Placental epithelial cell (primary cell): ENCODE measurements around the gene GLOD4. TPM values are rescaled to one million over a fixed set of nuclear protein-coding genes. Genes with fewer than 3 reads are reported as not detected.

Experiments
- total RNA-seq: library from RNA; depleted of rRNA; stranded (reverse); fragments of >200 nt; gene quantifications from 2 replicates; pipeline ENCODE4 v1.2.3, GENCODE V29; 2012

GLOD4 gene, protein sequence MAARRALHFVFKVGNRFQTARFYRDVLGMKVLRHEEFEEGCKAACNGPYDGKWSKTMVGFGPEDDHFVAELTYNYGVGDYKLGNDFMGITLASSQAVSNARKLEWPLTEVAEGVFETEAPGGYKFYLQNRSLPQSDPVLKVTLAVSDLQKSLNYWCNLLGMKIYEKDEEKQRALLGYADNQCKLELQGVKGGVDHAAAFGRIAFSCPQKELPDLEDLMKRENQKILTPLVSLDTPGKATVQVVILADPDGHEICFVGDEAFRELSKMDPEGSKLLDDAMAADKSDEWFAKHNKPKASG
- total RNA-seq = 31.0 and 39.5 TPM in 2 replicates

DNA sequence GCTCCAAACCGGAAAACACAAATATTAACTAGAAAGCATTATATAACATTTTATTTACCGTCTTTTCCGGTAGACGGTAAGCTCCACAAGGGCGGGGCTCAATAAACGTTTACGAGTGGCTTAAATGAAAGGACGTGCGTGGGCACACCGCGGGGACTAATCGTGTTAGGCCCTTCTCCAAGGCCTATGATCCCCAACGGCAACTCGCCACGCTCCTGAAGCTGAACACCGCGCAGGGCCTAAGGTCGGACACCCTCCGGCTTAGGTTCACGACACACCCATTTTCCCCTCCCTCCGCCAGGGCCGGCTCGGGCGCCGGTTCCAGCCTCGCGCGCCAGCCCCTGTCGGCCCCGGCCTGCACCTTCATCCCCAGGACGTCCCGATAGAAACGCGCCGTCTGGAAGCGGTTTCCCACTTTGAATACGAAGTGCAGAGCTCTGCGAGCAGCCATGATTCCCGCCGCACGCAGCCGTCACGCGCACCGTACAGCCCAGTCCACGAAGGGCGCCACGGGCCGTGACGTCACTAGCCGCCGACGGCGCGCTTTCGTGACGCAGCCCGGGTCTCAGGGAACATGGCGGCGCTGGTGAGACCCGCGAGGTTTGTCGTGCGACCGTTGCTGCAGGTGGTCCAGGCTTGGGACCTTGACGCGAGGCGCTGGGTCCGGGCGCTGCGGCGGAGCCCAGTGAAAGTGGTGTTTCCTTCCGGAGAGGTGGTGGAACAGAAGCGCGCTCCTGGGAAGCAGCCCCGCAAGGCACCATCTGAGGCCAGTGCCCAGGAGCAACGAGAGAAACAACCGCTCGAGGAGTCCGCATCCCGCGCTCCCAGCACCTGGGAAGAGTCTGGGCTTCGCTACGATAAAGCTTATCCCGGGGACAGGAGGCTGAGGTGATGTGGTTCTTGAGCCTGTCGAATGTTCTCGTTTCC lies at the start of gene GLOD4, which contains the start of gene MRM3:
Gene GLOD4, minus strand, starts transcription at position 476 of the 927 bp plus-strand sequence. Its CDS starts 25 bp downstream, at position 451.
Gene MRM3, plus strand, starts transcription at position 549 of the 927 bp plus-strand sequence. Its CDS starts 26 bp downstream, at position 575.

GRCh38 chr17:752002-752619 lies 30.0 kb downstream of the GLOD4 start, which contains the start of gene GEMIN4:
TSS of gene GEMIN4 (minus strand) at chr17:752264. CDS start at chr17:752142, 122 bp downstream.

DNA sequence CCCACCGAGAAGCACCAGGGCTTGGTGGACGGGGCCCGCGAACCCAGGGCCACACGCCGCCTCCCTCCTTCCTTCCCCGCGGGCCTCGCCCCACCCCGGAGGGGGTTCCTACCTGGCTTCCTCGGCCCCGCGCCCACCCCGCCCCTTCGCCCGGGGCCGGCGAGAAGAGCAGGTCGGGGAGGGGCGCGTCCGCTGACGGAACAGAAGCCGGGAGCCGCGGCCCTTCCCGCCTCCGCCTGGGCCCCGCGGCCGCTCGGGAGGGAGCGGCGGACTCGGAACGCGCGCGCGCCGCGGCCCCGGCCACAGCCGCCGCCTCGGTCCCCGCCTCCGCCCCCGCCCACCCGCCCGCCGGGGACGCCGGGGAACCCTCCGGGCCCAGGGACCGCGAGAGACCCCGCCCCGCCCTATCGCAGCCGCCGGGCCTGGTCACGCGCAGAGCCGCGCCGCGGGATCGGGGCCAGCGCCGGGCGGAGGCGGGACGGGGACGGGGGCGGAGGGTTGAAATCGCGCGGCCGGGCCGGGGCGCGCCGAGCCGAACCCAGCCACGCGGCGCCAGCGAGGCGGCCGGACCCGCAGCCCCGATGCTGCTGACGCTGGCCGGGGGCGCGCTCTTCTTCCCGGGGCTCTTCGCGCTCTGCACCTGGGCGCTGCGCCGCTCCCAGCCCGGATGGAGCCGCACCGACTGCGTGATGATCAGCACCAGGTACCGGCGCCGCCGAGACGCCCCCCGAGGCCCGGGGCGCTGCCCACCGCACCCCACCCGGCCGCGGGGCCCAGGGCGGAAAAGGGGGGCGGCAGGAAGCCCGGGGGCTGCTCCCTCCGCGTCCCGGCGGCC lies 49.8 kb downstream of the GLOD4 start, which contains the start of gene TLCD3A:
Gene TLCD3A, plus strand, starts transcription at position 530 of the 835 bp plus-strand sequence. Its CDS starts 52 bp downstream, at position 582.

Other genes with a start within 250 kb of the GLOD4 start
- gene VPS53, start 67.4 kb downstream of the GLOD4 start, total RNA-seq = 18.8 and 26.1 TPM in 2 replicates
- 22.8 and 27.7 TPM in 2 replicates for gene TLCD3A, start 49.7 kb downstream of the GLOD4 start, total RNA-seq
- 12.6 and 14.1 TPM in 2 replicates for gene GEMIN4, start 30.0 kb downstream of the GLOD4 start, total RNA-seq
- gene MRM3, start 73 bp upstream of the GLOD4 start, total RNA-seq = 10.4 and 20.8 TPM in 2 replicates
- 28.6 and 38.1 TPM in 2 replicates for gene NXN, start 197.5 kb upstream of the GLOD4 start, total RNA-seq
- gene TIMM22, start 214.8 kb upstream of the GLOD4 start, total RNA-seq = 13.7 and 21.1 TPM in 2 replicates